PC-9 (cell line): ENCODE data around the gene OR5B17. TPM values are rescaled to one million over a fixed set of nuclear protein-coding genes. Genes with fewer than 3 reads are reported as not detected.
A peak's percentile ranks its signal among the peaks of the same experiment; 100 is the strongest.

Experiments used
- BruUV-seq: library from RNA; stranded (reverse); fragments of 400-500 nt; replicated peaks from 2 replicates; lab custom pipeline; 2021; lab: Mats Ljungman, UMichigan
- CTCF ChIA-PET: fragments of 300-600 bp; sonication (Branson Sonifier 250); formaldehyde crosslinking; loops from one replicate; lab custom pipeline; 2022; ENCODE audit warnings: antibody characterized with exemption; lab: Charles Lee
- POLR2A ChIA-PET: fragments of 300-600 bp; sonication (Branson Sonifier 250); formaldehyde crosslinking; loops from one replicate; lab custom pipeline; 2022; ENCODE audit warnings: antibody characterized with exemption; ENCODE audit not compliant: unreplicated experiment; lab: Charles Lee
- DNase-seq, 2 experiments: peaks; one replicate each; pipeline versions ENCODE4 v3.0.0 to v3.0.0-alpha.2; 2015 to 2022; ENCODE audit warnings: mixed read lengths in 1 of 2
- H2AFZ ChIP-seq: fragments of 200-600 bp; sonication (generic); 2 replicates; pipeline ENCODE4 v1.8.1; 2017; ENCODE audit warnings: antibody characterized with exemption
- H3F3A ChIP-seq: fragments of 200-600 bp; sonication (generic); 2 replicates; pipeline ENCODE4 v1.8.1; 2017; ENCODE audit warnings: antibody characterized with exemption, mild to moderate bottlenecking, low read depth; ENCODE audit not compliant: insufficient read depth
- H3K27ac ChIP-seq: fragments of 200-600 bp; sonication (generic); 2 replicates; pipeline ENCODE4 v1.6.1; 2016; ENCODE audit warnings: mixed run types
- H3K27me3 ChIP-seq: fragments of 200-600 bp; sonication (generic); 2 replicates; pipeline ENCODE4 v1.6.1; 2016; ENCODE audit warnings: low read depth, mixed run types; ENCODE audit not compliant: insufficient read depth
- H3K36me3 ChIP-seq: fragments of 200-600 bp; sonication (generic); 2 replicates; pipeline ENCODE4 v1.6.1; 2016; ENCODE audit warnings: low read depth, mixed run types
- H3K4me1 ChIP-seq: fragments of 200-600 bp; sonication (generic); replicated peaks from 2 replicates; pipeline ENCODE4 v1.6.1; 2016; ENCODE audit warnings: mixed run types; ENCODE audit not compliant: insufficient read depth
- H3K4me2 ChIP-seq: fragments of 200-600 bp; sonication (generic); 2 replicates; pipeline ENCODE4 v1.6.1; 2017; ENCODE audit warnings: mixed run types
- H3K4me3 ChIP-seq: fragments of 200-600 bp; sonication (generic); 2 replicates; pipeline ENCODE4 v1.6.1; 2016; ENCODE audit warnings: mixed run types
- H3K79me2 ChIP-seq: fragments of 200-600 bp; sonication (generic); 2 replicates; pipeline ENCODE4 v1.6.1; 2017; ENCODE audit warnings: low read depth, mixed run types
- H3K9me2 ChIP-seq: fragments of 200-600 bp; sonication (generic); 2 replicates; pipeline ENCODE4 v1.8.1; 2017; ENCODE audit warnings: mild to moderate bottlenecking; ENCODE audit not compliant: insufficient read depth
- H3K9me3 ChIP-seq: fragments of 200-600 bp; sonication (generic); 2 replicates; pipeline ENCODE4 v1.8.1; 2016; ENCODE audit warnings: low read depth; ENCODE audit not compliant: insufficient read depth
- H4K20me1 ChIP-seq: fragments of 200-600 bp; sonication (generic); 2 replicates; pipeline ENCODE4 v1.8.1; 2017; ENCODE audit not compliant: insufficient read depth
- EZH2 ChIP-seq: fragments of 200-600 bp; sonication (generic); IDR thresholded peaks from 2 replicates; pipeline ENCODE4 v1.8.0; 2017; ENCODE audit warnings: antibody characterized with exemption, low read depth
- intact Hi-C: fragments of 100-400 bp; cut with micrococcal nuclease; formaldehyde crosslinking; loops from one replicate; pipeline ENCODE4 v1.10.0; 2022; ENCODE audit not compliant: unreplicated experiment
- total RNA-seq: library from RNA; stranded (reverse); gene quantifications from 2 replicates; pipeline ENCODE4 v1.2.3, GENCODE V29; 2021
- TF ChIP-seq, protein P1 (sequence below): fragments of 200-600 bp; sonication (generic); conservative IDR thresholded peaks from 2 replicates; pipeline ENCODE4 v1.6.1; 2017; ENCODE audit warnings: mixed run types, antibody characterized with exemption, mild to moderate bottlenecking, moderate library complexity

OR5B17 gene
- total RNA-seq, 1 experiment from 2014 or later = not detected

DNA sequence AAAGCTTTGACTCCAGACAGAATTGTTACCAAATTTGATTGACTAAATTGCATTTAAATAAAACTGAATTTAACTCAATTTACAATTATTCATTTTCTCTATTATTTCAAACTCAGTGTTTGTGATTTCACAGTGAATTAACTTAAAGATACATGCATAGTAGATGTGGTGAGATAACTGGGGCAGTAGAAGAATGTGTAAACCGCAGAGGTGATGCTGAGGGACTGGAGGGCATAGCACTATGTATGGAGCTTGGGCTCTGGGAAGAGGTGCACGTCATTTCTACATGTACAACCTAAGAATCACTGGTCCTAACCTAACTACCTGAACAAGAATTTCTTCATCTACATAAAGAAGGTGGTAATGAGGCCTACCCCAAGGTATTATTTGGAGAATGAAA is 13.7 kb downstream of the OR5B17 start:
- no TSS peak for BruUV-seq
- H3K4me2 ChIP-seq = no peak overlapping the region

DNA sequence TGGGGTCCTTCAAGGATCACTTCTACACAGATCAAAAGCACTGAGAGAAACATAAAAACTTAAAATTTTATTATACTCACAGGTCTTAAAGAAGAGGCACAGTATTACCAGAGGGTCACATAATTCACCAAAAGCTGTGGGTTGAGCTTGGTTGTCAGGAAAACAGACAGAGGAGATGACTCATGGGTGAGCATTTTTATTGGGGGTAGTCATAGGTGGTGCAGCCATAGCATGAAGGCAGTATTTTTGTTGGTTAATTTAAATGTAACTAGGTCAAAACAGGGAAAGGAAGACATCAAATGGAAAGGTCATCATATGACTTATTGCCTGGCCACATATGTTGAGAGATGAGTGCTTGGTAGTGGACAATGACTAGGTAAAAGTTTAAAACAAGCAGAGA is 24.2 kb downstream of the OR5B17 start:
- no peaks in the 10 kb centered on the region for H3K36me3 ChIP-seq
- H3K27me3 ChIP-seq = no peaks in the 10 kb centered on the region
- POLR2A ChIA-PET = interaction anchor here (0.6 to 0.7 kb wide), 2 partner anchors 300 to 573 kb away, joined by 6 to 13 read pairs; partner anchors contain the start of gene CTNND1
- peaks cover 14% of the 10 kb centered on the region for H3K4me1 ChIP-seq
- no TSS peak for BruUV-seq
- no peak overlapping the region for H3K4me3 ChIP-seq
- TF ChIP-seq EZH2 = no peak
- TF ChIP-seq, protein P1, sequence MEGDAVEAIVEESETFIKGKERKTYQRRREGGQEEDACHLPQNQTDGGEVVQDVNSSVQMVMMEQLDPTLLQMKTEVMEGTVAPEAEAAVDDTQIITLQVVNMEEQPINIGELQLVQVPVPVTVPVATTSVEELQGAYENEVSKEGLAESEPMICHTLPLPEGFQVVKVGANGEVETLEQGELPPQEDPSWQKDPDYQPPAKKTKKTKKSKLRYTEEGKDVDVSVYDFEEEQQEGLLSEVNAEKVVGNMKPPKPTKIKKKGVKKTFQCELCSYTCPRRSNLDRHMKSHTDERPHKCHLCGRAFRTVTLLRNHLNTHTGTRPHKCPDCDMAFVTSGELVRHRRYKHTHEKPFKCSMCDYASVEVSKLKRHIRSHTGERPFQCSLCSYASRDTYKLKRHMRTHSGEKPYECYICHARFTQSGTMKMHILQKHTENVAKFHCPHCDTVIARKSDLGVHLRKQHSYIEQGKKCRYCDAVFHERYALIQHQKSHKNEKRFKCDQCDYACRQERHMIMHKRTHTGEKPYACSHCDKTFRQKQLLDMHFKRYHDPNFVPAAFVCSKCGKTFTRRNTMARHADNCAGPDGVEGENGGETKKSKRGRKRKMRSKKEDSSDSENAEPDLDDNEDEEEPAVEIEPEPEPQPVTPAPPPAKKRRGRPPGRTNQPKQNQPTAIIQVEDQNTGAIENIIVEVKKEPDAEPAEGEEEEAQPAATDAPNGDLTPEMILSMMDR = no peak
- CTCF ChIA-PET = no interaction called here
- peaks cover 5% of the 10 kb centered on the region; the same call in 1 of the 2 replicates for H3K9me3 ChIP-seq
- no peaks in the 10 kb centered on the region; the same call in 1 of the 2 replicates for H3K9me2 ChIP-seq
- DNase-seq = peak in 1 of 2 experiments; percentile 33
- no peak overlapping the region for H2AFZ ChIP-seq
- no peaks in the 10 kb centered on the region for H3F3A ChIP-seq
- no peaks in the 10 kb centered on the region for H3K79me2 ChIP-seq
- H3K4me2 ChIP-seq = no peak overlapping the region
- intact Hi-C loops = loop anchor here (2.0 kb wide), 1 partner anchor 58 kb away; no protein-coding TSS in a partner anchor
- H3K27ac ChIP-seq = no peak overlapping the region
- H4K20me1 ChIP-seq = peaks cover 3% of the 10 kb centered on the region; the same call in 1 of the 2 replicates

More for the DNA sequence above, 13.7 kb downstream of the OR5B17 start:
- no peak for TF ChIP-seq EZH2
- TF ChIP-seq, protein P1 = no peak
- no peak overlapping the region for H3K4me3 ChIP-seq
- H3K79me2 ChIP-seq = no peaks in the 10 kb centered on the region
- H3K36me3 ChIP-seq = no peaks in the 10 kb centered on the region
- no peak for DNase-seq
- no peak overlapping the region for H2AFZ ChIP-seq
- POLR2A ChIA-PET = no interaction called here
- no peaks in the 10 kb centered on the region for H3K9me2 ChIP-seq
- no peaks in the 10 kb centered on the region for H3K27me3 ChIP-seq
- intact Hi-C loops = no loop called here
- no peaks in the 10 kb centered on the region for H3K4me1 ChIP-seq
- CTCF ChIA-PET = no interaction called here
- no peaks in the 10 kb centered on the region for H3K9me3 ChIP-seq
- no peaks in the 10 kb centered on the region for H4K20me1 ChIP-seq
- no peaks in the 10 kb centered on the region for H3F3A ChIP-seq
- no peak overlapping the region for H3K27ac ChIP-seq

GRCh38 chr11:58330861-58331260 is 28.0 kb downstream of the OR5B17 start:
- peaks cover 14% of the 10 kb centered on the region for H3K4me1 ChIP-seq
- no peaks in the 10 kb centered on the region for H3K79me2 ChIP-seq
- intact Hi-C loops = no loop called here
- no peak overlapping the region for H3K27ac ChIP-seq
- no peaks in the 10 kb centered on the region for H3K27me3 ChIP-seq
- no peak for DNase-seq
- TF ChIP-seq, protein P1 = no peak
- TF ChIP-seq EZH2 = no peak
- H3F3A ChIP-seq = no peaks in the 10 kb centered on the region
- H3K4me3 ChIP-seq = no peak overlapping the region
- H3K4me2 ChIP-seq = no peak overlapping the region
- no peak overlapping the region for H2AFZ ChIP-seq
- no peaks in the 10 kb centered on the region; the same call in 1 of the 2 replicates for H4K20me1 ChIP-seq
- ChIA-PET CTCF (no interaction called here), POLR2A (no interaction called here)
- H3K36me3 ChIP-seq = no peaks in the 10 kb centered on the region
- no TSS peak for BruUV-seq
- no peaks in the 10 kb centered on the region; the same call in 1 of the 2 replicates for H3K9me2 ChIP-seq
- H3K9me3 ChIP-seq = peaks cover 5% of the 10 kb centered on the region; the same call in 1 of the 2 replicates
